Left ventricle myocardium inferior (tissue), 1 donor: ENCODE results near the gene FBXO8. TPM values are rescaled to one million over a fixed set of nuclear protein-coding genes. Genes with fewer than 3 reads are reported as not detected.

Source experiments
- DNase-seq: peaks from one replicate; pipeline ENCODE4 v3.0.0-alpha.2; 2020
- H3K27ac ChIP-seq: fragments of 200-600 bp; replicated peaks from 2 replicates; pipeline ENCODE4 v1.8.0; 2021
- H3K27me3 ChIP-seq: fragments of 200-600 bp; 2 replicates; pipeline ENCODE4 v1.8.0; 2021; ENCODE audit warnings: low read depth
- H3K36me3 ChIP-seq: fragments of 200-600 bp; 2 replicates; pipeline ENCODE4 v1.8.0; 2021
- H3K4me1 ChIP-seq: fragments of 200-600 bp; 2 replicates; pipeline ENCODE4 v1.8.0; 2021
- H3K4me3 ChIP-seq: fragments of 200-600 bp; 2 replicates; pipeline ENCODE4 v1.8.0; 2021; ENCODE audit warnings: mild to moderate bottlenecking, moderate library complexity
- H3K9me3 ChIP-seq: fragments of 200-600 bp; replicated peaks from 2 replicates; pipeline ENCODE4 v1.8.0; 2021
- intact Hi-C: fragments of 100-400 bp; cut with micrococcal nuclease; formaldehyde crosslinking; loops from one replicate; pipeline ENCODE4 v1.11.0; 2022
- total RNA-seq: library from RNA; stranded (reverse); fragmentation: NEBNext Ultra II Directional; extraction: Animal tissue kit (Norgen Biotek cat#: 25700); gene quantifications from one replicate; pipeline ENCODE4 v1.2.1, GENCODE V29; 2021
- TF ChIP-seq, protein P1 (sequence below): fragments of 200-600 bp; IDR thresholded peaks from 2 replicates; pipeline ENCODE4 v1.8.0; 2021; ENCODE audit warnings: antibody characterized with exemption, mild to moderate bottlenecking, borderline replicate concordance
- donor health status: DM: no; HTN: yes; CAD: no; lungs with severe emphysema.

FBXO8 gene
- total RNA-seq, 1 donor from 2014 or later, result 29.5 TPM

DNA sequence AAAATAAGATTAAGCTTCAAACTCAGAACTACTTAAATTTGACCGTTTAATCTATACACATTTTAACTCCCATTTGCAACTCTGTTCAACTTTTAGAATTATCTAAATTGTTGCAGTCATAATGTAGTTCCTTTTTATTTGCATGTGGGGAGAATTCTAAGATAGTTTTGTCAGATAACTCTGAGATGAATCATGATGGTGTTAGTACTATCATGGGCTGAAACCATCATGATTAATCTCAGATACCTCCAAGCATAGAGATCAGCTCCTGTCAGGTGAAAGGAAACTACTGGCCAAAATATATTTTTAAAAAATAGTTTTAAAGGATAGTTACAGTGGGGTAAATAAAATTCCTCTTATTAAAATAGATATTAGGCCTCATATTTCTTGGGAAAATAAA is 39.0 kb downstream of the FBXO8 start:
- H3K4me3 ChIP-seq, result no peak overlapping the region
- H3K27ac ChIP-seq, result no peak overlapping the region
- TF ChIP-seq, protein P1, sequence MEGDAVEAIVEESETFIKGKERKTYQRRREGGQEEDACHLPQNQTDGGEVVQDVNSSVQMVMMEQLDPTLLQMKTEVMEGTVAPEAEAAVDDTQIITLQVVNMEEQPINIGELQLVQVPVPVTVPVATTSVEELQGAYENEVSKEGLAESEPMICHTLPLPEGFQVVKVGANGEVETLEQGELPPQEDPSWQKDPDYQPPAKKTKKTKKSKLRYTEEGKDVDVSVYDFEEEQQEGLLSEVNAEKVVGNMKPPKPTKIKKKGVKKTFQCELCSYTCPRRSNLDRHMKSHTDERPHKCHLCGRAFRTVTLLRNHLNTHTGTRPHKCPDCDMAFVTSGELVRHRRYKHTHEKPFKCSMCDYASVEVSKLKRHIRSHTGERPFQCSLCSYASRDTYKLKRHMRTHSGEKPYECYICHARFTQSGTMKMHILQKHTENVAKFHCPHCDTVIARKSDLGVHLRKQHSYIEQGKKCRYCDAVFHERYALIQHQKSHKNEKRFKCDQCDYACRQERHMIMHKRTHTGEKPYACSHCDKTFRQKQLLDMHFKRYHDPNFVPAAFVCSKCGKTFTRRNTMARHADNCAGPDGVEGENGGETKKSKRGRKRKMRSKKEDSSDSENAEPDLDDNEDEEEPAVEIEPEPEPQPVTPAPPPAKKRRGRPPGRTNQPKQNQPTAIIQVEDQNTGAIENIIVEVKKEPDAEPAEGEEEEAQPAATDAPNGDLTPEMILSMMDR, result no peak
- peaks cover 15% of the 10 kb centered on the region for H3K4me1 ChIP-seq
- intact Hi-C loops, result no loop called here
- DNase-seq, result no peak
- peaks cover 16% of the 10 kb centered on the region for H3K36me3 ChIP-seq
- H3K27me3 ChIP-seq, result no peaks in the 10 kb centered on the region
- no peaks in the 10 kb centered on the region for H3K9me3 ChIP-seq

GRCh38 chr4:174241162-174241561 is 42.3 kb downstream of the FBXO8 start:
- H3K4me1 ChIP-seq, result peaks cover 6% of the 10 kb centered on the region
- TF ChIP-seq, protein P1, result no peak
- peaks cover 47% of the 10 kb centered on the region for H3K36me3 ChIP-seq
- no peaks in the 10 kb centered on the region for H3K27me3 ChIP-seq
- H3K27ac ChIP-seq, result no peak overlapping the region
- intact Hi-C loops, result no loop called here
- no peak overlapping the region for H3K4me3 ChIP-seq
- DNase-seq, result no peak
- H3K9me3 ChIP-seq, result no peaks in the 10 kb centered on the region

DNA sequence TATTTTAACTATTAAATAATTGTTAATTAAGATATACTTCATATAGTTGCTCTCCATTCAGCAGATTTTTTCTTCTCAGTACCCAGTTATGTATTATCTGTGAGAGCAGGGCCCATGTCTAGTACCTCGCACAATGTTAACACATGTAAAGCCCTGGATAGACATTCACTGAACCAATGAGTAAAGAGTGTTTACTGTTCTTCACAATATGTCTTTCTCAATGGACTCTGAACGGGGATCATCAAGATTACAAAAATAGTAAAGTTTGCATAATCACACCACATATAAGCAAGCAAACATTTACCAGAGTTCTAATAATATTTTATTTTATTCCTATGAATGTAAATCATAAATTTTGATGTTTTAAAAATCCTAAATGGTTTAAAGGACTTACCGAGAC is 47.1 kb downstream of the FBXO8 start:
- TF ChIP-seq, protein P1, result no peak
- H3K4me3 ChIP-seq, result no peak overlapping the region
- H3K4me1 ChIP-seq, result peaks cover 6% of the 10 kb centered on the region
- no peaks in the 10 kb centered on the region for H3K9me3 ChIP-seq
- intact Hi-C loops, result no loop called here
- peaks cover 62% of the 10 kb centered on the region for H3K36me3 ChIP-seq
- DNase-seq, result no peak
- no peaks in the 10 kb centered on the region for H3K27me3 ChIP-seq
- H3K27ac ChIP-seq, result no peak overlapping the region

DNA sequence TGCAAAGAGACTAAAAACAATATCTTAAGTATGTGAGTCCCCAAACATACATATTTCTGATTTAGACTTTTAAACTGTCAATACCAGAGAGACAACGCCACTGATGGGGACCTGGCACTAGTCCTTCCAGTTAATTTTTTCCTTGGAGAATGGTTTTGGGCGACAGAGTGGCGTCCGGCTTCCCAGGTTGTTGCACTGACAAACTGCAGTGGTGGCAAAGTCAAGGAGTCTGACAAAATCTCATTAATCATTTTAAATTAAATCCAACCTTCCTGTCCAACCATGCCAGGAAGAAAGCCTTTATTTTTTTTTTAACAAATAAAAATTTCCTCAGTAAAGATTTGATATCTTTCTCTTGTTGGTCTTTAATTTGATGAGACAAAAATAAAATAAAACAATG is 52.8 kb downstream of the FBXO8 start:
- TF ChIP-seq, protein P1, result no peak
- H3K27ac ChIP-seq, result no peak overlapping the region
- no peaks in the 10 kb centered on the region for H3K4me1 ChIP-seq
- H3K27me3 ChIP-seq, result no peaks in the 10 kb centered on the region
- H3K4me3 ChIP-seq, result no peak overlapping the region
- no peak for DNase-seq
- H3K9me3 ChIP-seq, result no peaks in the 10 kb centered on the region
- peaks cover 12% of the 10 kb centered on the region for H3K36me3 ChIP-seq
- intact Hi-C loops, result no loop called here

DNA sequence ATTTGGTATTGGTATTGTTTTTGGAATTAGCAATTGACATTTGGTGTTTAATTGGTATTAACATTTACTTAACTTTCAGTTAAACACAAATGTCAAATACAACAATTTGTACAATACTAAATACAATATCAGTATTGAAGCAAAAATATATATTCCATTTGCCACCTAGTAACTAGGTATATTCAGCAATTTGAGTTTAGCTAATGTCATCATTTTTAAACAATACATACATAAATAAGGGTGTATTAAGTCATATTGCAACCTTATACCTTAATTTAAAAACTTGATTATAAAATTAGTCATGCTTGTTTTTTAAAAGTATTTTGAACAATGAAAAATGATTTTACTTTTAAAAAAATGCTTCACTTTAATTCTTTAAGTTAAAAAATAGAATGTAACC is 53.3 kb downstream of the FBXO8 start:
- TF ChIP-seq, protein P1, result no peak
- H3K9me3 ChIP-seq, result no peaks in the 10 kb centered on the region
- intact Hi-C loops, result no loop called here
- no peak overlapping the region for H3K4me3 ChIP-seq
- H3K27ac ChIP-seq, result no peak overlapping the region
- peaks cover 7% of the 10 kb centered on the region for H3K36me3 ChIP-seq
- no peak for DNase-seq
- no peaks in the 10 kb centered on the region for H3K4me1 ChIP-seq
- no peaks in the 10 kb centered on the region for H3K27me3 ChIP-seq

DNA sequence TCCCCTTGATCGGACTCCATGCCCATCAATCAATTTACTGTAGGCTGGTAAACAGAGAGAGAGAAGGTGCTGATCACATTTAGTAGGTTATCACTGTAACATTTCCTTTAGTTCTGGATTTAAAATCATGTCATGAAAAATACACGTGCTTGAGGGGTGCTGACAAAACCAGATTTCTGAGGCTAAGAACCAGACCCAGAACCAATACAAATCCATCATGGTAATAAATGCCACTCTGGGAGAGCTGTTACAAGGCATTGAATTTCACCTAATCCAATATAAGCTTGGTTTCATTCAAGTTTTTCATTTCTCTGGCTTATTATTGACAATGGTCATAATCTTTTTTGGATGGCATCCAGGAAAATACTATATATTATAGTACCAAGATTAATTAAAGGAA is 54.5 kb downstream of the FBXO8 start:
- H3K27ac ChIP-seq, result no peak overlapping the region
- intact Hi-C loops, result loop anchor here (10.0 kb wide), 1 partner anchor 86 kb away; no protein-coding TSS in a partner anchor
- TF ChIP-seq, protein P1, result no peak

More for the DNA sequence above, 54.5 kb downstream of the FBXO8 start:
- no peaks in the 10 kb centered on the region for H3K36me3 ChIP-seq
- H3K9me3 ChIP-seq, result no peaks in the 10 kb centered on the region
- H3K27me3 ChIP-seq, result no peaks in the 10 kb centered on the region
- H3K4me1 ChIP-seq, result no peaks in the 10 kb centered on the region
- no peak overlapping the region for H3K4me3 ChIP-seq
- no peak for DNase-seq
